Activated naive CD4-positive, alpha-beta T cell treated with anti-CD3 and anti-CD28 coated beads for 36 hours (primary cell): ENCODE results near the gene GLTP. TPM values are rescaled to one million over a fixed set of nuclear protein-coding genes. Genes with fewer than 3 reads are reported as not detected.

ENCODE experiments used
- CTCF ChIA-PET: fragments of 350-600 bp; sonication (Branson Sonifier 250); formaldehyde crosslinking; loops from one replicate; lab custom pipeline; 2021; ENCODE audit warnings: antibody characterized with exemption; lab: Charles Lee
- DNase-seq: peaks from one replicate; pipeline ENCODE4 v3.0.0-alpha.2; 2020
- H3K27ac Mint-ChIP-seq: one replicate; pipeline ENCODE4 v1.8.0; 2021; ENCODE audit warnings: mild to moderate bottlenecking, mixed read lengths
- H3K27me3 Mint-ChIP-seq: one replicate; pipeline ENCODE4 v1.8.0; 2021; ENCODE audit warnings: low read depth, mixed read lengths
- H3K36me3 Mint-ChIP-seq: one replicate; pipeline ENCODE4 v1.8.0; 2021; ENCODE audit warnings: low read depth, mixed read lengths
- H3K4me1 Mint-ChIP-seq: one replicate; pipeline ENCODE4 v1.8.0; 2021; ENCODE audit warnings: low read depth, mixed read lengths
- H3K4me3 Mint-ChIP-seq: one replicate; pipeline ENCODE4 v1.8.0; 2021; ENCODE audit warnings: mild to moderate bottlenecking, moderate library complexity, mixed read lengths
- H3K9me3 Mint-ChIP-seq: one replicate; pipeline ENCODE4 v1.8.0; 2021; ENCODE audit warnings: mixed read lengths
- intact Hi-C: fragments of 100-400 bp; cut with micrococcal nuclease; formaldehyde crosslinking; loops from one replicate; pipeline ENCODE4 v1.15.1; 2023
- total RNA-seq, 2 experiments: library from RNA; stranded (reverse); gene quantifications; one replicate each; pipeline ENCODE4 v1.2.3, GENCODE V29; 2021

Gene GLTP
- total RNA-seq, 2 experiments from 2014 or later: 18.1 to 19.9 TPM

DNA sequence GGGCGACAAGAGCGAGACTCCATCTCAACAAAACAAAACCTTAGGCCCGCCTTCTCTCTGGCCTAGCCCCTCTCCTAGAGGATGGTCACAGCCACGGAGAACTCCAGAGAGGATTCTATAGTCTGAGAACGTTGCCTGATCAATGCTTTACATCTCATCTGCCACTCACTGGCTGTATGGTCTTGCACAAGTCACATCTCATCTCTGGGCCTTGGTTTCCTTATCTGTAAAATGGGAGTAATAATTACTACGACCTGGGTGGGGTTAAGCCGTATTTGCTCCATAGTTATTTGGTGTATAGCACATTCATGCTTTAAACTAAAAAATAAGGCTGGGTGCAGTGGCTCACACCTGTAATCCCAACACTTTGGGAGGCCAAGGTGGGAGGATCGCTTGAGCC lies 55.6 kb downstream of the GLTP start:
- Mint-ChIP-seq H3K4me3 (no peak overlapping the region), H3K36me3 (no peaks in the 10 kb centered on the region), H3K27ac (no peak overlapping the region), H3K27me3 (no peaks in the 10 kb centered on the region), H3K9me3 (no peaks in the 10 kb centered on the region), H3K4me1 (no peaks in the 10 kb centered on the region)
- intact Hi-C loops: no loop called here
- DNase-seq: no peak
- CTCF ChIA-PET: interaction anchor here (1.3 to 1.4 kb wide), 2 partner anchors 19 to 21 kb away, joined by 3 to 4 read pairs; no protein-coding TSS in a partner anchor

DNA sequence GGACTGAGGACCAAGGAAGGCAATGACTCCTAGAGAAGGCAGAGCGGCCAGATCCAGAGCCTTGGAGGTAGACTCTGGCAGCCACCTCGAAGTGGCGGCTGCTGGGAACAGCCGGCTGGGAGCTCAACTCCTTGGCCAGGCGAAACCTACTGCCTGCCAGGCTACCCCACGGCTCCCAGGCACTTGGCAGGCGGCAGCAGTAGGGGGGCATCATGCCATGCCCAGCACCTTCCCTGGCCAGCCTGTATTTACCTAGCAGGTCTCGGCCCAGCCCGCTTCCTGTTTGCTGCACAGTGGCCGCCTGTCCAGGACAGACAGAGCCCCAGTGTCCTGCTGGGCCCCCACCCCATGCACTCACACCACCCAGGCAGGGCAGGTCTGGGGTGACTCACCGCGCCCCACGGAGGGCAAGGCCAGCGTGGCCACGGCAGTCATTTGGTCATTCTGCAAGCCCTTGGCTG lies 57.4 kb downstream of the GLTP start:
- no peaks in the 10 kb centered on the region for H3K36me3 Mint-ChIP-seq
- H3K4me1 Mint-ChIP-seq: no peaks in the 10 kb centered on the region
- no peak overlapping the region for H3K27ac Mint-ChIP-seq
- DNase-seq: no peak
- no peaks in the 10 kb centered on the region for H3K27me3 Mint-ChIP-seq
- CTCF ChIA-PET: no interaction called here
- H3K9me3 Mint-ChIP-seq: no peaks in the 10 kb centered on the region
- intact Hi-C loops: no loop called here
- no peak overlapping the region for H3K4me3 Mint-ChIP-seq

DNA sequence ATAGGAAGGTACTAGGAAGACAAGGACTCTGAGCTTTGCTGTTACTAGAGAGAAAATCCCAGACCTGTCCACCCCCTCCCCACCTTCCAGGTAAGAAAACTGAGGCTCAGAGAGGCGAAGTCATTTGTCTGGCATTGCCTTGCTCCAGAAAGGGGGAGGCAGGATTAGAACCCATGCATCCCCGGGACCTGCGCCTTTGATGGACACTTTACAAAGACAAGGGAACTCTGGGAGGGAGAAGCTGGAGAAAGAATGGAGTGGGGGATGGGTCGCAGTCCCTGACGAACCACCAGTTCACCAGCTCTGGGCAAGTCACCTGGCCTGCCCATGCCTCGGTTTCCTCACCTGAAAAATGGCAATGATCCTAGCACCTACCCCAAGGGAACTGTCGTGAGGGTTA lies 57.9 kb downstream of the GLTP start:
- no peaks in the 10 kb centered on the region for H3K4me1 Mint-ChIP-seq
- no peaks in the 10 kb centered on the region for H3K36me3 Mint-ChIP-seq
- intact Hi-C loops: no loop called here
- H3K4me3 Mint-ChIP-seq: no peak overlapping the region
- no peak overlapping the region for H3K27ac Mint-ChIP-seq
- no peaks in the 10 kb centered on the region for H3K9me3 Mint-ChIP-seq
- DNase-seq: no peak
- no peaks in the 10 kb centered on the region for H3K27me3 Mint-ChIP-seq
- CTCF ChIA-PET: no interaction called here

DNA sequence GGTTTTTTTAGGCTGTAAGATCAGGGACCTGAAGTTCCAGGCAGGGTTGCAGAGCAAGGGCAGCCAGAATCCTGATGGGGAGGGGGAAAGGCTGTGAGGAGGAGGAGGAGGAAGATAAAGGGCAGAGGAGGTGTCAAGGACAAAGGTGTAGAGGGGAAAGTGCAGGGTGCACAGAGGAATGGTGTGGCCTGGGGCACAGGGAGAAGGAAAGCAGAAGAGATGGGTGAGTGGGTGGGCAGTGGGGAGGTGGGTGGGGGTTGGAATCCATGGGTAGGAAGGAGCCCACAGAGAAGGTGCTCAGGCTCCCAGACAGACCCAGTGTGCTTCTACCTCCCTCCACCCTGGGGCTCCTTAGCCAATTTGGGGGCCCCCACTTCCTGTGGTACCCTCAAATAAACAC lies 58.4 kb downstream of the GLTP start:
- intact Hi-C loops: no loop called here
- no peaks in the 10 kb centered on the region for H3K4me1 Mint-ChIP-seq
- CTCF ChIA-PET: no interaction called here
- H3K27me3 Mint-ChIP-seq: no peaks in the 10 kb centered on the region
- no peaks in the 10 kb centered on the region for H3K9me3 Mint-ChIP-seq
- no peak overlapping the region for H3K27ac Mint-ChIP-seq
- no peaks in the 10 kb centered on the region for H3K36me3 Mint-ChIP-seq
- H3K4me3 Mint-ChIP-seq: no peak overlapping the region
- no peak for DNase-seq

DNA sequence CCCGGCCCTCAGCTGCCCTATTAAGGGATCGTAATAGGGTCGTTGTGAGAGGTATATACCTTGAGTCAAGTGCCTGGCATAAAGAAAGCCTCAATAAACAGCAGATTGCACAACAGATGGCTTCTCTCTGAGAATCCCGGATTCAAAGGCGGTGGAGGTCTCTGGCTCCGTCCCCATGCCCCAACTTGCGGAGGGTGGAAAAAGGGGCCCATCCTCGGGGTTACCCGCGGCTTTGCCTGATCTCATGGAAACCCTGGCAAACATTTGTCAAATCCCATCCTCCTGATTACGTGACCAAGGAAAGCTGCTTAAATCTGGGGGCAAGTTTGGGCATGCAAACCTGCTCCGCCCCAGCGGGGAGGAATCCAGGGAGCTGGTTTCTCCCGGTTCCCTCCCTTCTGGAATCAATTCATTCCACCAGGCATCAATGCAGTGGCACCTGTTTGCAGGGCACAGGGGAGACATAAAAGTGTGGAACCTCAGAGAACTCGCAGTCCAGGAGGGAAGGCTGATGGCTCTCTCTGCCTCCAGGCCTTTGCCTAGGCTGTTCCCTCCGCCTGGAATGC lies 59.4 kb downstream of the GLTP start:
- no peaks in the 10 kb centered on the region for H3K4me1 Mint-ChIP-seq
- DNase-seq: no peak
- H3K27me3 Mint-ChIP-seq: no peaks in the 10 kb centered on the region
- H3K4me3 Mint-ChIP-seq: no peak overlapping the region
- intact Hi-C loops: no loop called here
- no peak overlapping the region for H3K27ac Mint-ChIP-seq
- no peaks in the 10 kb centered on the region for H3K36me3 Mint-ChIP-seq
- CTCF ChIA-PET: no interaction called here
- no peaks in the 10 kb centered on the region for H3K9me3 Mint-ChIP-seq

DNA sequence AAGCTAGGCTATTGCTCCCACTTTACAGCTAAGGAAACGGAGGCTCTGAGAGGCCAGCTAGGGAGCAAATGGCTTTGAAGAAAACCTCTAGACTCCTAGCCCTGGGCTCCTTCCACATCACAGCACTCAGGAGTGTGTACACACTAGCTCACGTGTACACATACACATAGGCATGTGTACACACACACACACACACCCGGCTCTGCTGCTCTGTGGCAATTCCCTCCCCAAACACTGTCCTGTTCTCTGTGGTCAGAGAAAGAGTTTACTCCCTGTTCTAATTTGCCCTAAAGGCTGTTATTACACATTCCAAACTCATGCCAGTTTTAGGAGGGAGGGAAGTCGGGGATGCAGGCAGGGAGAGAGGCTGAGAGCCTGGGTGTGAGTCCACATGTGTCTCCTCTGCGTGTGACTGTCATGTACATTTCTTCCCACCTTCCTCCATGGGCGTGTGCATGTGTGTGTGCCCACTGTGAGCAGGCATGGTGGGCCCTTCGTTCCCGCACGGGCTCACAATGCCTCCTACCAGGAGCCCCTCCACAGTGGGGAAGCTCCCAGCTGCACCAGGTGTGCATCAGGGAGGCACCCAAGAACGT lies 61.3 kb downstream of the GLTP start:
- Mint-ChIP-seq H3K36me3 (no peaks in the 10 kb centered on the region), H3K9me3 (no peaks in the 10 kb centered on the region), H3K4me1 (no peaks in the 10 kb centered on the region), H3K27ac (no peak overlapping the region), H3K27me3 (no peaks in the 10 kb centered on the region), H3K4me3 (no peak overlapping the region)
- no peak for DNase-seq
- intact Hi-C loops: no loop called here
- CTCF ChIA-PET: interaction anchor here (1.0 kb wide), 2 partner anchors 26 to 35 kb away, joined by 3 read pairs; no protein-coding TSS in a partner anchor

DNA sequence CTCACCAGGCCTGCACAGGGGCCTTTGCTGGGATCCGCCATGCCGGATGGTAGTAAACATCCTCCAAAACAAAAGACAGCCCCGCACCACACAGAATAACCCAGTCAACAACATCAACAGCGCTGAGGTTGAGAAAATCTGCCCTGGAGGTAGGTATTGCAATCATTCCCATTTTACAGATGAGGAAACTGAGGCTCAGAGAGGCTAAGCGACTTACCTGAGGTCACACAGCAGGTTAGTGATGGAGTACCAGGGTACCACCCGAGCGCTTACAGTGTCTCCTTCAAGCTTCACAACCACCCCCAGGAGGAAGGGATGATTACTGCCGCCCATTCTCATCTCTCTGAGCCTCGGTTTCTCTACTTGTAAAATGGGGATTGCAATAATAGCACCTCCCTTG lies 62.1 kb downstream of the GLTP start:
- DNase-seq: no peak
- CTCF ChIA-PET: interaction anchor here (1.0 kb wide), 1 partner anchor 36 kb away, joined by 3 read pairs; no protein-coding TSS in a partner anchor
- no peaks in the 10 kb centered on the region for H3K36me3 Mint-ChIP-seq

DNA sequence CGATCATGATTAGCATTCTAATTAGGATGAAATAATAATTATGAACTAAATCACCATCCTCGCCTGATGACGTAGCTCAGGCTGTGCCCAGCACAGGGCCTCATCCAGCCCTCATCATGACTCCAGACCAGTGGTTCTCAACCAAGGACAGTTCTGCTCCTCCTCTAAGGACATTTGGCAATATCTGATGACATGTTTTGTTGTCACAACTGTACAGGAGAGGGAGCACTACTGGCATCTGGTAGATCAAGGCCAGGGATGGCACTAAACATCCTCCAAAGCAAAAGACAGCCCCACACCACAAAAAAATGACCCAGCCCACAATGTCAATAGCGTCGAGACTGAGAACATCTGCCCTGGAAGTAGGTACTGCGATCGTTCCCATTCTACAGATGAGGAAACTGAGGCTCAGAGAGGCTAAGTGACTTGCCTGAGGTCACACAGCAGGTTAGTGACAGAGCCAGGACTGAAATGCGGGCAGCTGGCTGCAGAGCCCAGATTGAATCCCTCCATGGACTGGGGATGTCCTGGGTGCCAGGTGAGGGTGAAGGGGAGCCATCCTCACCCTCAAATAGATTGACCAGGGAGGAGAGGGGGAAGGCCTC lies 62.6 kb downstream of the GLTP start:
- no peaks in the 10 kb centered on the region for H3K36me3 Mint-ChIP-seq
- no peak for DNase-seq
- no peaks in the 10 kb centered on the region for H3K27me3 Mint-ChIP-seq
- no peak overlapping the region for H3K4me3 Mint-ChIP-seq
- intact Hi-C loops: no loop called here
- H3K27ac Mint-ChIP-seq: no peak overlapping the region
- H3K4me1 Mint-ChIP-seq: no peaks in the 10 kb centered on the region
- H3K9me3 Mint-ChIP-seq: no peaks in the 10 kb centered on the region
- CTCF ChIA-PET: interaction anchor here (1.0 kb wide), 1 partner anchor 36 kb away, joined by 3 read pairs; no protein-coding TSS in a partner anchor

More for the DNA sequence above, 62.1 kb downstream of the GLTP start:
- H3K4me3 Mint-ChIP-seq: no peak overlapping the region
- no peaks in the 10 kb centered on the region for H3K4me1 Mint-ChIP-seq
- H3K27ac Mint-ChIP-seq: no peak overlapping the region
- H3K27me3 Mint-ChIP-seq: no peaks in the 10 kb centered on the region
- H3K9me3 Mint-ChIP-seq: no peaks in the 10 kb centered on the region
- intact Hi-C loops: no loop called here

DNA sequence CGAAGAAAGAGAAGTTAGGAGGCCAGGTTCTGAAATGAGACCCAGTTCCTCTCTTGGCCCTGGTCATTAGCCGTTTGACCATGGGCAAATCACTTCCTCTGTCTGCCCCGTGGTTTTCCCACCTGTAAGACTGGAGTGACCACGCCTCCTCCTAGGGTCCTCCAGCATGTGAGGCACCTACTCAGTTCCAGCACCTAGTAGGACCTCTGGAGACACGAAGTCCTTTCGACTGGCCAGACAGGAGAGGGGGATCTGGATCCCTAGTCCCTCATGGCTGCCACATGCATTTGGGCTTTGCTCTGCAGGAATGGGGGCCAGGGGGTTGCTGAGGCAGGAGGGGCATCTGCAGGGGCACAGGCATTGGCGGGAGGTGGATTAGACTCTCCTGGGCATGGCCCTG lies 63.5 kb downstream of the GLTP start:
- Mint-ChIP-seq H3K27ac (no peak overlapping the region), H3K4me1 (no peaks in the 10 kb centered on the region), H3K27me3 (peaks cover under 1% of the 10 kb centered on the region), H3K9me3 (no peaks in the 10 kb centered on the region), H3K4me3 (no peak overlapping the region), H3K36me3 (no peaks in the 10 kb centered on the region)
- intact Hi-C loops: no loop called here
- no peak for DNase-seq
- CTCF ChIA-PET: interaction anchor here (1.1 kb wide), 1 partner anchor 42 kb away, joined by 3 read pairs; no protein-coding TSS in a partner anchor

DNA sequence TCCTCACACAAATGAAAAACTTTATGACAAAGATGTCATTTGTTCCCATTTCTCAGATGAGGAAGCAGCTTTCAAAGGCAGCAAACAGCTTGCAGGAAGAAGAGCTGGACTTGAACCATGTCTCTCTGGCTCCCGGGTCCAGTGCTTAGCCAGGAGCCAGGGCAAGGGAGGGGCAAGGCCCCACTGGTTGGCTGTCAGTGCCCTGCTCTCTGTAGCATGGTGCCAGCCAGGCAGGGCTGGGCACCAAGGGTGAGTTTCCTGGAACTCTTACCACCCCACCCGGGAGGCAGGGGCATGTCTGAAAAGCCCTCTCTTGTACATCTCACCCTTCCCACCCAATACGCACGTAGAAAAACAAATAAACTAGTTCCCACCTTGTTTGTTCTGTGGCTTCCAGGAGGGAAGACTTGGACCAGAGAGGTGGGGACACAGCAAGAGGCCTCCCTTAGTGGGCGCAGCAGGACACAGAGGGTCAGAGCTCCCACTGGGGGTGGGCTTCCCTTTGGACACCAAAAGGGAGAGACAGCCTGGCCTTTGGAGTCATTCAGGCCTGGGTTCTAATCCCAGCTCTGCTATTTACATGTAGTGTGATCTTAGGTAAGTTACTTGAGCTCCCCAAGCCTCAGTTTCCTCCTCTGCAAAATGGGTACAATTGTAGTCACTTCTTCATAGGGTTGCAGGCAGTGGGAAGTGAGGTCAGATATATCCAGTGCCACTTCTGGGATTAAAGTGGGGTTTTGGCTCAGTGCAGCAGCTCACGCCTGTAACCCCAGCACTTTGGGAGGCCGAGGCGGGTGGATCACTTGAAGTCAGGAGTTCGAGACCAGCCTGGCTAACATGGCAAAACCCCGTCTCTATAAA lies 64.4 kb downstream of the GLTP start:
- H3K4me3 Mint-ChIP-seq: no peak overlapping the region
- H3K36me3 Mint-ChIP-seq: no peaks in the 10 kb centered on the region
- H3K27ac Mint-ChIP-seq: no peak overlapping the region
- CTCF ChIA-PET: interaction anchor here (0.8 to 1.1 kb wide), 3 partner anchors 29 to 383 kb away, joined by 3 to 4 read pairs (median 3); no protein-coding TSS in a partner anchor
- H3K9me3 Mint-ChIP-seq: no peaks in the 10 kb centered on the region
- peaks cover 3% of the 10 kb centered on the region for H3K27me3 Mint-ChIP-seq
- no peaks in the 10 kb centered on the region for H3K4me1 Mint-ChIP-seq
- no peak for DNase-seq
- intact Hi-C loops: no loop called here

DNA sequence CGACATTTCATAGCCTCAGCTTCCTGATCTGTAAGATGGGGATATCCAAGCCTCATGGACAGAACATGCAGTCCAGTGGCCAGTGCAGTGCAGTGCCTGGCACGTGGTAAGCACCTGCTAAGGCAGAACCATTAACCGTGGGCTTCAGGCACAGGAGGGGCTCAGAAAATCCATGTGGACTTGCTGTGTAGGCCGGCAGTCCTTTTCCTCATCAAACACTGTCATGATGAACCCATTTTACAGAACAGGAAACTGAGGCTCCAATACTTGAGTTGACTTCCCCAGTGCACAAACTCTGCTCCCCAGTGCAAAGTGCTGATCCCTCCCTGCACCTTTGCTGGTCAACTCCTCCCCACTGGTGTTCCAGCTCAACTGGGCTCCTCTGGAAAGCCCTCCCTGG lies 65.1 kb downstream of the GLTP start:
- CTCF ChIA-PET: interaction anchor here (1.0 to 1.4 kb wide), 3 partner anchors 23 to 382 kb away, joined by 3 to 4 read pairs (median 3); no protein-coding TSS in a partner anchor
- H3K4me1 Mint-ChIP-seq: no peaks in the 10 kb centered on the region
- H3K27me3 Mint-ChIP-seq: peaks cover 3% of the 10 kb centered on the region
- no peaks in the 10 kb centered on the region for H3K36me3 Mint-ChIP-seq
- no peak overlapping the region for H3K27ac Mint-ChIP-seq
- H3K9me3 Mint-ChIP-seq: no peaks in the 10 kb centered on the region
- intact Hi-C loops: no loop called here
- no peak for DNase-seq
- H3K4me3 Mint-ChIP-seq: no peak overlapping the region

DNA sequence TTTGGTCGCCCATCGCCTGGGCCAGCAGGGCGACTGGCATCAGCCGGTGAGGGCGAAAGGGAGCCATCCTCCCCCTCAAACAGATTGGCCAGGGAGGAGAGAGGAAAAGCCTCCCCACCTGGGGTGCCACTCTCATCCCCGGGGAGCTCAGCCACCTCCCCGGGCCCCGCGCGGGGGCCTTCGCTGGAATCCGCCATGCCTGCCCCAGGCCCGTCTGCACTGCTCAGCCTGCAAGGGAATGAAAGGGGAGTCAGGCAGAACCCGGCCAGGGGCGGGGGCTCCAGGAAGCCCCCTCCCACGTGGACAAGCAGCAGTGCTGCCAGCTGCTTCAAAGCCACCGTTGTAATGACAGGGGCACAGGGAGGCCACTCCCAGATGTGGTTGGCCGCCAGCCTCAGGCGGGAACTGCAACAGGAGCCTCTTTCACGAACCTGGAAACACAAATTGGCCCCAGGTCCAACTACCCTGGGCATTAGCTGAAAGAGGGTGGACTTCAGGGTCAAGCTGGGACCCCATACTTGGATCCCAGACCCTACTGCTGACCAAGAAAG lies 65.7 kb downstream of the GLTP start:
- CTCF ChIA-PET: interaction anchor here (1.2 to 1.4 kb wide), 2 partner anchors 24 to 31 kb away, joined by 3 read pairs; no protein-coding TSS in a partner anchor
- H3K4me1 Mint-ChIP-seq: no peaks in the 10 kb centered on the region
- H3K27me3 Mint-ChIP-seq: peaks cover 3% of the 10 kb centered on the region
- H3K4me3 Mint-ChIP-seq: no peak overlapping the region
- H3K36me3 Mint-ChIP-seq: no peaks in the 10 kb centered on the region
- H3K27ac Mint-ChIP-seq: no peak overlapping the region
- no peaks in the 10 kb centered on the region for H3K9me3 Mint-ChIP-seq
- intact Hi-C loops: no loop called here
- DNase-seq: no peak
